SK-N-SH treated with all-trans-retinoic acid at 6 μM for 48 hours (cell line): ENCODE measurements around the gene SAE1.

ENCODE experiments used
- TSHZ2 ChIP-seq: fragments of 250-450 bp; sonication (Bioruptor Pico); IDR thresholded peaks from 2 replicates; pipeline ENCODE4 v1.5.0; 2020; ENCODE audit warnings: mild to moderate bottlenecking, moderate library complexity
- ZC3H10 ChIP-seq: fragments of 250-450 bp; sonication (Bioruptor Pico); IDR thresholded peaks from 2 replicates; pipeline ENCODE4 v1.5.1; 2021; ENCODE audit warnings: mild to moderate bottlenecking, moderate library complexity
- ZNF70 ChIP-seq: fragments of 450-650 bp; formaldehyde crosslinking; IDR thresholded peaks from 2 replicates; pipeline ENCODE4 v1.5.0; 2020; ENCODE audit warnings: mild to moderate bottlenecking, moderate library complexity
- ZNF8 ChIP-seq: fragments of 450-650 bp; formaldehyde crosslinking; IDR thresholded peaks from 2 replicates; pipeline ENCODE4 v1.5.0; 2020; ENCODE audit warnings: mild to moderate bottlenecking, moderate library complexity

- TF ChIP-seq TSHZ2 (CRISPR knock-in tag), result no peak
- TF ChIP-seq ZNF8 (CRISPR knock-in tag), result no peak; the same call in 1 of the 2 replicates
- TF ChIP-seq ZNF70 (CRISPR knock-in tag), result no peak
- no peak for TF ChIP-seq ZC3H10 (CRISPR knock-in tag)
Measured at GRCh38 chr19:47107953-47108746, 22.5 kb upstream of the SAE1 start.
